Measurements from ENCODE around the gene SIPA1L2.

Gene SIPA1L2

GRCh38 chr1:232630047-232630893 is at the start of gene SIPA1L2:
Gene SIPA1L2 (minus strand): TSS chr1:232630133. CDS start chr1:232515339, 114,794 bp downstream.
- DNase-seq (ENCODE audit: low spot score): peak; percentile 100

- no peak for DNase-seq (ENCODE audit: low spot score)
These were observed 48.4 kb upstream of the SIPA1L2 start for GRCh38 chr1:232678185-232678886.

- no peak for DNase-seq (ENCODE audit: low spot score)
These were observed 46.4 kb upstream of the SIPA1L2 start for GRCh38 chr1:232676307-232676706.

- no peak for DNase-seq (ENCODE audit: low spot score)
These were observed 46.0 kb upstream of the SIPA1L2 start for GRCh38 chr1:232675898-232676297.

- DNase-seq (ENCODE audit: low spot score): no peak
These were observed 45.3 kb upstream of the SIPA1L2 start for GRCh38 chr1:232675260-232675659.

- no peak for DNase-seq (ENCODE audit: low spot score)
These were observed 43.3 kb upstream of the SIPA1L2 start for GRCh38 chr1:232673256-232673655.

- DNase-seq (ENCODE audit: low spot score): no peak
These were observed 40.2 kb upstream of the SIPA1L2 start for GRCh38 chr1:232669981-232670747.

- DNase-seq (ENCODE audit: low spot score): no peak
These were observed 37.8 kb upstream of the SIPA1L2 start for GRCh38 chr1:232667778-232668165.

GRCh38 chr1:232667094-232667777 is 37.3 kb upstream of the SIPA1L2 start:
- no peak for DNase-seq (ENCODE audit: low spot score)

- DNase-seq (ENCODE audit: low spot score): no peak
These were observed 35.2 kb upstream of the SIPA1L2 start for GRCh38 chr1:232664844-232665777.

GRCh38 chr1:232662910-232663309 is 33.0 kb upstream of the SIPA1L2 start:
- no peak for DNase-seq (ENCODE audit: low spot score)

GRCh38 chr1:232658386-232658785 is 28.5 kb upstream of the SIPA1L2 start:
- no peak for DNase-seq (ENCODE audit: low spot score)

GRCh38 chr1:232657426-232658005 is 27.6 kb upstream of the SIPA1L2 start:
- DNase-seq (ENCODE audit: low spot score): no peak

- DNase-seq (ENCODE audit: low spot score): no peak
These were observed 25.8 kb upstream of the SIPA1L2 start for GRCh38 chr1:232655746-232656085.

- DNase-seq (ENCODE audit: low spot score): no peak
These were observed 25.3 kb upstream of the SIPA1L2 start for GRCh38 chr1:232655028-232655745.

- no peak for DNase-seq (ENCODE audit: low spot score)
These were observed 23.9 kb upstream of the SIPA1L2 start for GRCh38 chr1:232653789-232654188.

GRCh38 chr1:232650845-232651244 is 20.9 kb upstream of the SIPA1L2 start:
- no peak for DNase-seq (ENCODE audit: low spot score)

- DNase-seq (ENCODE audit: low spot score): no peak
These were observed 20.5 kb upstream of the SIPA1L2 start for GRCh38 chr1:232650418-232650817.

GRCh38 chr1:232648316-232648715 is 18.4 kb upstream of the SIPA1L2 start:
- DNase-seq (ENCODE audit: low spot score): no peak

GRCh38 chr1:232644209-232644608 is 14.3 kb upstream of the SIPA1L2 start:
- DNase-seq (ENCODE audit: low spot score): no peak
